IMR-90 (cell line): ENCODE results near the gene CRYBA1. TPM values are rescaled to one million over a fixed set of nuclear protein-coding genes. Genes with fewer than 3 reads are reported as not detected.

ENCODE experiments used
- CEBPB ChIP-seq: IDR thresholded peaks from 2 replicates; pipeline ENCODE4 v1.6.1; 2012; ENCODE audit warnings: low read depth, low read length, improper control_type of control experiment
- CHD1 ChIP-seq: IDR thresholded peaks from 2 replicates; pipeline ENCODE4 v1.6.1; 2012; ENCODE audit warnings: low read depth, low read length, improper control_type of control experiment
- RFX5 ChIP-seq: IDR thresholded peaks from 2 replicates; pipeline ENCODE4 v1.8.0; 2012; ENCODE audit warnings: low read depth, mild to moderate bottlenecking, low read length, moderate library complexity
- SMC3 ChIP-seq: fragments of 150-350 bp; IDR thresholded peaks from 2 replicates; pipeline ENCODE4 v1.6.1; 2016; ENCODE audit warnings: low read depth, mild to moderate bottlenecking, antibody characterized with exemption, low read length, moderate library complexity
- polyA plus RNA-seq, 3 experiments: library from polyadenylated mRNA; depleted of rRNA; stranded (reverse); fragments of >200 nt; gene quantifications; 2 replicates each; pipeline ENCODE4 v1.2.3, GENCODE V29; 2012; ENCODE audit warnings: low replicate concordance in 1 of 3
- total RNA-seq: library from RNA; depleted of rRNA; stranded (reverse); fragments of >200 nt; gene quantifications from 2 replicates; pipeline ENCODE4 v1.2.3, GENCODE V29; 2012
- TF ChIP-seq, protein P1 (sequence below): conservative IDR thresholded peaks from 2 replicates; pipeline ENCODE4 v1.5.1; 2012; ENCODE audit warnings: mild to moderate bottlenecking, low read depth, low read length, improper control_type of control experiment

Gene CRYBA1
- total and polyA plus RNA-seq, 2 of the 4 experiments (the other 2 are of a cell fraction): not detected

DNA sequence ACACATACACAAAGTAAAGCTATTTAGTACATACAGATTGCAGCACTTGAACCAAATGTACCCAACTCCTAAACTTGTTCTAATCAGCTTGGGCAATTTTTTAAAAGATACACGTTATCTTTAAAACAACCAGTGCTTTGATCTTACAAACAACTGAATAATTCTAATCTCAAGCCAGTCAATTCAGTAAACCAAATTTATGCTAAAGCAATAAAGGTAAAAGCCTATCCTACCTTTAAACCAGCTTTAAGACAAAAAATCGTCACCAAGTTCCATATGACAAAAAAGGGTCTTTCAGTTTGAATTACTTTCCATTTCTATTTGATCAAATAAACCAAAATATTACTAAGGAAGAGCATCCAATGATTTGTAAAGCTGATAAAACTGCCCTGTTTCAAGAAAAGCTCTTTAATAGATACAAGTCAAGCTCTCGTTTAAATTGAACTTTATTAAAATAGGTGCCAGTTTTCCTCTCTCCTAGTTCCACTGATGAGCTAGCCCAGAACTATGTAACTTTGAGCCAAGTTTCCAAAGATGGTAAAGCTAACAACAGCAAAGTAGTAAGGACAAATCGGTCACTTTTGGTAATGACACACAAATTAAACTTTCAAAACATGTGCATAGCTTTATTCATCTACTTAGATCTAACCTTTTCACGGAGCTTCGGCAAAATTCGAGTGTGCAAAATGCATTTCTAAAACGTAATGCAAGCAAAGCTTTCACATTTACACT lies 10.2 kb downstream of the CRYBA1 start (continued):
- TF ChIP-seq, protein P1, sequence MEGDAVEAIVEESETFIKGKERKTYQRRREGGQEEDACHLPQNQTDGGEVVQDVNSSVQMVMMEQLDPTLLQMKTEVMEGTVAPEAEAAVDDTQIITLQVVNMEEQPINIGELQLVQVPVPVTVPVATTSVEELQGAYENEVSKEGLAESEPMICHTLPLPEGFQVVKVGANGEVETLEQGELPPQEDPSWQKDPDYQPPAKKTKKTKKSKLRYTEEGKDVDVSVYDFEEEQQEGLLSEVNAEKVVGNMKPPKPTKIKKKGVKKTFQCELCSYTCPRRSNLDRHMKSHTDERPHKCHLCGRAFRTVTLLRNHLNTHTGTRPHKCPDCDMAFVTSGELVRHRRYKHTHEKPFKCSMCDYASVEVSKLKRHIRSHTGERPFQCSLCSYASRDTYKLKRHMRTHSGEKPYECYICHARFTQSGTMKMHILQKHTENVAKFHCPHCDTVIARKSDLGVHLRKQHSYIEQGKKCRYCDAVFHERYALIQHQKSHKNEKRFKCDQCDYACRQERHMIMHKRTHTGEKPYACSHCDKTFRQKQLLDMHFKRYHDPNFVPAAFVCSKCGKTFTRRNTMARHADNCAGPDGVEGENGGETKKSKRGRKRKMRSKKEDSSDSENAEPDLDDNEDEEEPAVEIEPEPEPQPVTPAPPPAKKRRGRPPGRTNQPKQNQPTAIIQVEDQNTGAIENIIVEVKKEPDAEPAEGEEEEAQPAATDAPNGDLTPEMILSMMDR: no peak
- TF ChIP-seq RFX5 (no peak), SMC3 (no peak), CHD1 (no peak), CEBPB (no peak)
